ENCODE measurements around the gene SLC6A18.

Gene SLC6A18

GRCh38 chr5:1292846-1293415 lies 67.8 kb downstream of the SLC6A18 start:
- no peak for DNase-seq (ENCODE audit: low spot score)

- no peak for DNase-seq (ENCODE audit: low spot score)
Observed at GRCh38 chr5:1293416-1294205, 68.4 kb downstream of the SLC6A18 start.

GRCh38 chr5:1294206-1294834 lies 69.1 kb downstream of the SLC6A18 start:
- DNase-seq (ENCODE audit: low spot score), result no peak

- DNase-seq (ENCODE audit: low spot score), result no peak
Observed at GRCh38 chr5:1294835-1295649, 69.9 kb downstream of the SLC6A18 start, which contains the start of gene TERT. Gene TERT, minus strand, starts transcription at chr5:1295068. Its CDS starts 79 bp downstream, at chr5:1294989.

GRCh38 chr5:1295650-1296037 lies 70.5 kb downstream of the SLC6A18 start:
- DNase-seq (ENCODE audit: low spot score), result no peak
